Renal cortical epithelial cell (primary cell): ENCODE data around the gene ATP8A2. TPM values are rescaled to one million over a fixed set of nuclear protein-coding genes. Genes with fewer than 3 reads are reported as not detected.

Experiments used
- DNase-seq: peaks from one replicate; pipeline ENCODE4 v3.0.0-alpha.2; 2011; ENCODE audit warnings: low read depth
- total RNA-seq: library from RNA; depleted of rRNA; stranded (reverse); fragments of >200 nt; gene quantifications from 2 replicates; pipeline ENCODE4 v1.2.3, GENCODE V29; 2014

Gene ATP8A2
- total RNA-seq, 1 donor from 2014 or later = 2.7 TPM

- no peak for DNase-seq
Measured at GRCh38 chr13:25965596-25965995, 593.8 kb downstream of the ATP8A2 start.

- no peak for DNase-seq
Measured at GRCh38 chr13:25966086-25966485, 594.3 kb downstream of the ATP8A2 start.

- DNase-seq = no peak
Measured at GRCh38 chr13:25967144-25967543, 595.4 kb downstream of the ATP8A2 start.

GRCh38 chr13:25971047-25971446, 599.3 kb downstream of the ATP8A2 start:
- DNase-seq = no peak

DNA sequence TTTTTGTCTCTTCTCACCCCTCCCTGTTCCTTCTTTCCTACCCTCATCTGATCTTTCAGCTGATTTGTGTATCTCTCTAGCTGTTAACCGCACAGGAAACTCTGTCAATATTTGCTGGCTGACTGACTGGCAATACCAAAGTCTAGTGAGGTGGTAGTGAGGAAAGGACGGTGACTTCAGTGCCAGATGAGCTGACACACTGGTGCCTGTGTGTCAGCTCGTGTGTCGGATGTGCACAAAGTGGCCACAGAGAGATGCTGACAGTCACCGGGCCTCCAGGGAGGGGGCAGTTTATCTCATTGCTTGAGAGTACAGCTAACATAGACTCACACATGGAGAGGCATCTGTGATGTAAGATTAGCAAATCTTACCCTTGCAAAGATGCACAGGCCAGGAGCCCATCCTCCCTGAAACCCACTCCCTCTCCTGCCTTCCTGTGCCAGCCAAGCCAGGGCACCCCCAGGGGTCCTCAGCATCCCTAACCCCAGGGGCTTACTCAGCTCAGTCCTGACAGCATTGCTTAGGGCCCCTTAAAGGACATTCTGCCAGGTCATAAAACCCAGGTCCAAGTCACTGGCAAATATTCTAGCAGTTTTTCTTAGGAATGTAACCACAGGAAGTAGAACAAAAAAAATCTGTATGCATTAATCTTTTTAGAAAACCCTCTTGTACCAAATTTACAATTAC, 599.8 kb downstream of the ATP8A2 start:
- no peak for DNase-seq

DNA sequence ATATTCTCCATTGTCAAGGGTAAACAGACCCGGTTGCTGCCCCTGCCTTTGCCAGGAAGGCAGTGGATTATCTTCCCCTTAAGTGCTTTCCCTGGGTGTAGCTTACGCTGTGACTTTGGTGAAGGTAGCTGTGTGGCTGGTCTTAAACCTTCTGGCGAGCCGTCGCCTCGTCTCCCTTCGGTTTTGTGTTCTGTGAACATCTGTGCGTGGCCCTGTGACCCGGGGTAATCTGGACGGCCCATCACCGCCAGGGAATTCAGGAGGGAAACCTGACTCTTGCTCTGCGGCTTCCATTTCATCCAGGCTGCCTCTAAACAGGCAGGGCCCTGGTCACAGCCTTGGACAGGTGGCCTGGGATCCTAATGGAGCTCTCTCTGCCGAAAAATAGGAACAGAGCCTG, 601.3 kb downstream of the ATP8A2 start:
- DNase-seq = no peak

DNA sequence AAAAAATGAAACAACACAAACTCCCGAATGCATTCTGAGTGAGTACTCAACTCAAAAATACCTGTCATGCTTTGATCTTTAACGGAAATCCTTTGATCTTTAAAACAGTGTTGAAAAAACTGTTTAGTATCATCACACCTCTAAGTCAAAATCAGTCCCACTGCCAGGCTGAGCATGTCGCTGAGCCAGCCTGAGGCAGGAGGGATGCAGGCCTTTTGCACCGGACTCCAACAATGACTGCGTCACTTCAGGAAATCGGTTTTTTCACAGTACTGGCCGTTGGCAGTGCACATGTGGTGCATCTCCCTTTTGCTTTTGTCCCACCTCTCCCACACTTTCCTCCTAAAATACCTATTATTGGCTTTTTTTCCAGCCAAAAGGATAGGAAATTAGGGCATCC, 601.8 kb downstream of the ATP8A2 start:
- no peak for DNase-seq

DNA sequence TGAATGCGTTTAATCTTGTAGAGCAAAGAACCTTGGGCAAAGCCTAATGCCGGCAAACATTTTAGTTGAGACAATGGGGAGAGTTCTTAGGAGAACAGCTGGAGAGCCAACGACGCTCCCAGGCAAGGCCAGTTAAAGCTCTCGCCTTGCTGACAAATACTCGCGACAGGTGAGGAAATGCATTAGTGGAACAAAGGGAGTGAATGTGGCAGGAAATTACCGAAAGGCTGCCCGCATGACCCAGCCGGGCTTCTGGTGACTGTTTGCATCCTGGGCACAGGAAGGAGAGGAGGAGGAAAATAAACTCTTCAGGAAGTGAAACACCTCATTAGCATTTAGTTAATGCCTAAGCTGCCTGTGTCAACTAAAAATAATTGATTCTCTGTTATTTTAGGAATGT, 605.4 kb downstream of the ATP8A2 start:
- DNase-seq = peak; percentile 91

DNA sequence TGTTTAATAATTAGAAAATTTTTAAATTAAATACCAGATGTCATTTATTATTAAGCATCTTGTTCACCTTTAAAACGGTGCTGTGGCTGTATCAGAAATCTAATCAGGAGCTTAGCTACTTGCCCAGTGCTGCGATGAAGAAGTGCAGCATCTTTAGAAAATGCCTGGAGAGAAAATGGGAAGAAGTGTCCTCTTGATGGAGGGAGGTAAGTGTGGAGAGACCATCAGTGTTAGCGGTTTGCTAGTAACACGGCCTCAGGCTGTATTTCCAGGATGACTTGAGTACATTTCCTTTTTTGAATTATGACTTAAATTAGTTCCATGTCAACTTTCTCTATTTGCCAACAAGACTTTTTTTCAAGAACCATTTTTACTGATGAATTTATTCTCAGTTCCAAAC, 605.9 kb downstream of the ATP8A2 start:
- DNase-seq = no peak

DNA sequence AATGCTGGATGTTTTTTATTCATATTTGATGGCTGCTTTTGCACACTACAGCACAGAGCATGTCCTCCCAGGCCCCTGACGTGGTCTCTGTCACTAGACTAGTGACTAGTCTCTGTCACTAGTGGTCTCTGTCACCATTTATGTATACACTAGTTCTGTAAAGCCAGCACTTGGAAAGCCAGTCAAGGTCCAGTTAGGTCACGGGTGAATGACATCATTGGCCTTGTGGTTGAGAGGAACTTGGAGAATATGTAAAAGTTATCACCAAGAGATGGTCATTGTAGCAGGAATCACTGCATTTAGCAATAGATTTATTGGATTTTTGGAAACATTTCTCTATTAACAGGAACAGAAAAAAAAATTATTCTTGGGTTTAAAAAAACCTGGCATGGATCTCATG, 607.2 kb downstream of the ATP8A2 start:
- DNase-seq = peak; percentile 38

DNA sequence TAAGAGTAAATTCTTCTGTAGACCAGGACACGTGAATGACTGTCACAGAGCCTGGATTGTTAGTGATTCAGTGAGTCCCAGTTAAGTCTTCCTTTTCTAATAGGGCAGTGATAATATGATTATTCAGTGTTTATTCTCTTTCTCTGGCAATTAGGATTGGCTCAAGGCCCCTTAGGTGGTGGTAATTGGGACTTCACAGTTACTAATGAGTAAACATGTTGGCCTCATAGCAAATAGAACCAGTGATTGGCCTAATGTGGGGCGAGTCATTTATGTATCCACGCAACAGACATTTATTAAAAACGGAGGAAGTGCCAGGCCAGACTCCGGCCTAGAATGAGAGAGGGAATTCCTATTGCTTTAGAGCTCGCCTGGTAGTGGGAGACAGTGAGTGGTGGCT, 607.6 kb downstream of the ATP8A2 start:
- no peak for DNase-seq

DNA sequence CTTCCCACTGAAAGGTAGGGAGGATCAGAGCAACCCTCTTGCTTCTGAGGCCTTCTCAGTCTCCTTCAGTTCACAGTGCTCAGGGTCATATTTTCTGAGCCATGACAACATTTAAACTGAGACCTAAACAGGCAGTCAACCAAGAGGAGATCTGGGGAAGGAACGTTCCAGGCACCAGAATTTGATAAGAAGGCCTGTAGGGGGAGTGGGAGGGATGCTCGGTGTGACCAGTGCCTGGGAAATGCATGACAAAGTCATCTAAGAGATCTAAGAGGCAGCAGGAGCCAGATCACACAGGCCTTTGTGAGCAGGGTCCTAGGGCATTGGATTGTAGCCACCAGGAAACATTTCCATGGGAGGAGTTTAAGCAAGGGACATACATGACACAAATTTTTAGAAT, 608.5 kb downstream of the ATP8A2 start:
- DNase-seq = peak; percentile 62

- DNase-seq = no peak
Measured at GRCh38 chr13:25981060-25981459, 609.3 kb downstream of the ATP8A2 start.

DNA sequence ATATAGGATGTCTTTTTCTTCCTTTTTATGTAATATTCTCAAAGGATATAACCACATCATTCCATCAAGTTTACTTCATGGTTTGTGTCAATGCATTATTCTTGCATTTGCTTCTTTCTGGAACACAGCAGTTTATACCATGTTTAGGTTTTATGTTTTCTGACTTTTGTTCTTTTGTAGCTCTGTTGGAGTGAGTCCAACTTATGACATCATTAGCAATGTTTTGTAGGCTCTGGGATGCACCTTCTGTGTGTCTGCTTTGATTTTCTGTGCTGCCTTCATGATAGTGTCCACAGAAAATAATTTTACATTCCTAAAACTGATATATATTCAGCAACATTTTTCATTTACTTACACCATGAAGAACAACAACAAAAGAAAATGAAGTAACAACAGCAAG, 611.1 kb downstream of the ATP8A2 start:
- no peak for DNase-seq

GRCh38 chr13:25987987-25988386, 616.2 kb downstream of the ATP8A2 start:
- DNase-seq = no peak

DNA sequence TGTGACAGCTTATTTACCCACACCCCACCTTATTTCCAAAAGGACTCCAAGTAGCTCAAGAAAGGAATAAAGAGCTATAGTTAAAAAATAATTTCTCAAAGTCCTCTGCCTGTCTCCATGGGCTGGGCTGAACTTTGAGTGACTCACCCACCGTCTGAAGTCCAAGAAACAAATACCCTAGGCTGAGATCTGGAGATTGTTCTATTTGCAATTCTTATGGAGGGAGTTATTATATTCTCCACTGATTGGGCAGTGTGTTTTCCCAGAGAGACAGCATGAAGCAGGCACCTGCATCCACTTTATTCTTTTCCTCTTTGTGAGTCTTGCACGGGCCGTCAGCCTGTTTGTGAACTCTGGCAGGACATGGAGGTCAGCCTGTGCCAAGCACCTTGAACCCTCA, 616.9 kb downstream of the ATP8A2 start:
- peak; percentile 74 for DNase-seq

GRCh38 chr13:25990801-25991200, 619.0 kb downstream of the ATP8A2 start:
- no peak for DNase-seq

DNA sequence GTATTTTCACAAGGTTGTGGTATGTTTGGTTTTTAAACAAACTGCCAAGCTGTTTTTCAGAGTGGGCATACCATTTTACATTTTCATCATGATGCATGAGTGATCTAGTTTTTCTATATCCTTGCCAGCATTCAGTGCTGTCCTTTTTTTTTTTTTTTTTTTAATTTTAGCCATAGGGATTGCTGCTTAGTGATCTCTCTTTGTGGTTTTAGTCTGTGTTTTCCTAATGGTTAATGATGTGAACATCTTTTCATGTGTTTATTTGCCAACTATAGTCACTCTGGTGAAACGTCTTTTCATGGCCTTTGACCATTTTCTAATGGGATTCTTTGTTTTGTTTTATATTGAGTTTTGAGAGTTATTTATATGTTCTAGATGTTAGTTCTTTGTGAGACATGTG, 620.3 kb downstream of the ATP8A2 start:
- DNase-seq = peak; percentile 77

DNA sequence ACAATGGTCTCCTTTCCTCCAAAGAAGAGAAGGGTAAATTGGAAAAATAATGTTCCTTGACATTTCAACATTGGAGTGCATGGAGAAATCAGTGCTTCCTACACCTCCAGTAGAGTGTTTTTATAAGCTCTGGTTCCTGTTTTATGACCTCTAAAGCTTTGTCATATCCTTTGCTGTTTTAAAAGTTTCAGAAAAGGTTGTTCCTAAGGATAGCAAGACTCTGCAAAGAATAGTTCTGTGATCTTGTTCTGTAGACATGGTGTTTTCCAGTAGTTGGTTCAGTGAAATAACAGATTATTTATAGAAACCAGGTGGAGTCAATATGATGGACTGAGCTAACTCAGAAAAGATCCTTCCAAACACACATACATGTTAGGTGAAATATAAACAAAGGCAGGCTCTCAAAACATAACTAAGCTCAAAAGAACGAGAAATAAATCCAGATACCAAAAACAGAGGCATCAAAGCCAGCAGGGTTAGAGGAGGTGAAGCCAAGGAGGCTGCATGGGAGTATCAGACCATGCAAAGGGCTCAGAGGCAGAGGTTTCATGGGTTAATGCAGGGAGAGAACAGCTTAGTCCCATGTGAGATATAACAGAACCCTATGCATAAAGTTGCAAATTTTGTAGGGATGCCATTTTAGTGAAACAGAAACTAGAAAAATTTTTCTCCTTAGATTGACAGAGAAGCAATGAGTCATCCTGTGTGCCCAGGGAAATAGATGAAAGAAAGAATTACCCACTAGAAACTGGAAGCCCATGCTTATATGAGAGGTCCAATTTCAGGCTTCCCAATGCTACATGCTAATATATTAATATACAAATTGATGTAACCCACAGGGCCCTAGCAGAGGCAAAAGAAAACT, 635.7 kb downstream of the ATP8A2 start:
- peak; percentile 43 for DNase-seq

DNA sequence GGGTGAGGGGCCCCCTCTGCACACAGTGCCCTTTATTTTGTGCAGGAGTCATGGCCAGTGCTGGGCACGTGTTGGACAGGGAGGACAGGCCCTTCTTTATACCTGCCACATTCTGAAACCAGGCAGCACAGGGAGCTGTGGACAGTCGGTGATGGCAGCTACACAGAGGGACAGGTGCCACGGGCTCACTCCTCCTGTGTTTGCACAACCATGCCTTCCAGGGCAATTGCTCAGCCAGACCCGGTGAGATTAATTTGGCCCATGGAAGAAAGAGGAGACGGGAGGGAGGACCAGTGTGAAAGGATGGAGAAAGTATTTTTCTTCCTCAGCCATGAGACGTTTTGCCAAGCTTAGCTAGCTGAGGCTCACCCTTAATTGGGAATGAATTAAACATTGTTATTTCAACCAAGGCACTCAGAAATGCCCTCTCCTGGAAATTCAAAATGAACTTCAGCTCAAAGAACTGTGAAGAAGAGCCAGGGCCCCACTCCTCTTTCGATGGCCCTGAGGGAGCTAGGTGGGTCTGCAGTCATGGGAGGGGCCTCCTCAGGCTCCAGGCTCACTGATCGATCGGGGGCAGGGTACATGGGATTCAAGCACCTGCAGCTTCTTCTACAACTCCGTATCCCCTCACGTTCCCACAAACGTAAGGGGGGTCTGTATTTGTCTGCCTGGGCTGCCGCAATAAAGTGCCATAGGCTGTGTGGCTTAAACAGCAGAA, 638.9 kb downstream of the ATP8A2 start:
- DNase-seq = no peak

DNA sequence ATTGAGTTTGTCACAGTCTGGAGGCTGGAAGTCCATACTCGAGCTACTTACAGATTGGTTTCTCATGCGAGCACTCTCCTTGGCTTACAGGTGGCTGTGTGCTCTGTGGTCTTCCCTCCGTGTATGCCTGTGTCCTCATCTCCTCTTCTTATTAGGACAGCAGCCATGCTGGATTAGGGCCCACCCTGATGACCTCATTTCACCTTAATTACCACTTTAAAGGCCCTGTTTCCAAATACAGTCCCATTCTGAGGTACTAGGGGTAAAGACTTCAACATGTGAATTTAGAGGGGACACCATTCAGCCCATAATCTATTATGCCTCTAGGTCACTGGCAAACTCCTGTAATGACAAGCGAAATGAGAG, 639.4 kb downstream of the ATP8A2 start:
- DNase-seq = no peak

GRCh38 chr13:26011996-26012821, 640.4 kb downstream of the ATP8A2 start:
- DNase-seq = peak; percentile 10
